DOHH2 (cell line): ENCODE data around the gene MBTD1.
A peak's percentile ranks its signal among the peaks of the same experiment; 100 is the strongest.

ENCODE experiments used
- H3F3A ChIP-seq: fragments of 200-600 bp; sonication (generic), shearing (Covaris generic); 2 replicates; pipeline ENCODE4 v1.6.0; 2016; ENCODE audit warnings: antibody characterized with exemption, mild to moderate bottlenecking; ENCODE audit not compliant: control insufficient read depth, insufficient read depth
- H3K27ac ChIP-seq: fragments of 200-600 bp; sonication (generic); 2 replicates; pipeline ENCODE4 v1.5.1; 2014; ENCODE audit warnings: low read depth, mild to moderate bottlenecking, low read length, moderate library complexity
- H3K27me3 ChIP-seq: fragments of 200-600 bp; sonication (generic); 2 replicates; pipeline ENCODE4 v1.6.1; 2014; ENCODE audit warnings: mild to moderate bottlenecking, low read length, mixed read lengths; ENCODE audit not compliant: control insufficient read depth
- H3K36me3 ChIP-seq: fragments of 200-600 bp; sonication (generic); 2 replicates; pipeline ENCODE4 v1.6.1; 2014; ENCODE audit warnings: mild to moderate bottlenecking, low read length, moderate library complexity, mixed read lengths; ENCODE audit not compliant: control insufficient read depth
- H3K4me1 ChIP-seq: fragments of 200-600 bp; sonication (generic); 2 replicates; pipeline ENCODE4 v1.6.1; 2014; ENCODE audit warnings: mild to moderate bottlenecking, low read length, mixed read lengths; ENCODE audit not compliant: control insufficient read depth
- H3K4me2 ChIP-seq: fragments of 200-600 bp; sonication (generic); 2 replicates; pipeline ENCODE4 v1.6.0; 2014; ENCODE audit warnings: mild to moderate bottlenecking, low read length, moderate library complexity
- H3K4me3 ChIP-seq: fragments of 200-600 bp; sonication (generic); 2 replicates; pipeline ENCODE4 v1.5.1; 2014; ENCODE audit warnings: mild to moderate bottlenecking, low read length, mixed read lengths
- H3K79me2 ChIP-seq: fragments of 200-600 bp; sonication (generic); 2 replicates; pipeline ENCODE4 v1.6.1; 2014; ENCODE audit warnings: mild to moderate bottlenecking, low read length, mixed read lengths; ENCODE audit not compliant: control insufficient read depth
- H3K9me2 ChIP-seq: fragments of 200-600 bp; sonication (generic); replicated peaks from 2 replicates; pipeline ENCODE4 v1.6.1; 2014; ENCODE audit warnings: mild to moderate bottlenecking, low read length, mixed read lengths; ENCODE audit not compliant: control insufficient read depth
- H3K9me3 ChIP-seq: fragments of 200-600 bp; sonication (generic); 2 replicates; pipeline ENCODE4 v1.6.1; 2014; ENCODE audit warnings: antibody characterized with exemption, low read length, mixed read lengths; ENCODE audit not compliant: control insufficient read depth, insufficient read depth
- H4K20me1 ChIP-seq: fragments of 200-600 bp; sonication (generic); 2 replicates; pipeline ENCODE4 v1.6.0; 2014; ENCODE audit warnings: low read depth, mild to moderate bottlenecking, antibody characterized with exemption, low read length, moderate library complexity; ENCODE audit not compliant: control insufficient read depth, insufficient read depth
- CTCF ChIP-seq: fragments of 200-600 bp; sonication (generic); IDR thresholded peaks from one replicate; pipeline ENCODE4 v1.5.1; 2014; ENCODE audit warnings: antibody characterized with exemption, mild to moderate bottlenecking, low read depth, low read length; ENCODE audit not compliant: poor library complexity, severe bottlenecking
- EZH2phosphoT487 ChIP-seq: fragments of 200-600 bp; sonication (generic); IDR thresholded peaks from 2 replicates; pipeline ENCODE4 v1.6.1; 2017; ENCODE audit warnings: borderline replicate concordance, mild to moderate bottlenecking, antibody characterized with exemption, low read length, moderate library complexity, mixed read lengths

The MBTD1 gene

GRCh38 chr17:51260237-51261023, 581 bp upstream of the MBTD1 start, which contains the start of gene UTP18:
Gene UTP18, plus strand, starts transcription at chr17:51260546. Its CDS starts 39 bp downstream, at chr17:51260585.
- Histone ChIP-seq H3K4me1 (peaks cover 43% of the 10 kb centered on the region), H3K4me2 (peak within 1 kb of the TSS; percentile 77), H4K20me1 (peaks cover 37% of the 10 kb centered on the region), H3K9me2 (no peaks in the 10 kb centered on the region), H3K9me3 (no peaks in the 10 kb centered on the region), H3K4me3 (peak within 1 kb of the TSS; percentile 89), H3K27me3 (no peaks in the 10 kb centered on the region), H3K36me3 (peaks cover 85% of the 10 kb centered on the region), H3K27ac (peak within 1 kb of the TSS; percentile 88), H3K79me2 (peaks cover 98% of the 10 kb centered on the region), H3F3A (peaks cover 4% of the 10 kb centered on the region; the same call in 1 of the 2 replicates)
- TF ChIP-seq EZH2phosphoT487 (no peak), CTCF (no peak)

GRCh38 chr17:51258756-51259563, 889 bp downstream of the MBTD1 start:
- TF ChIP-seq CTCF (no peak), EZH2phosphoT487 (no peak)
- peaks cover 37% of the 10 kb centered on the region for H4K20me1 ChIP-seq
- H3K4me2 ChIP-seq = peak overlapping the region; percentile 77
- no peaks in the 10 kb centered on the region for H3K27me3 ChIP-seq
- H3K9me3 ChIP-seq = no peaks in the 10 kb centered on the region
- H3K36me3 ChIP-seq = peaks cover 85% of the 10 kb centered on the region
- peak overlapping the region; percentile 89 for H3K4me3 ChIP-seq
- H3K9me2 ChIP-seq = no peaks in the 10 kb centered on the region
- H3F3A ChIP-seq = peaks cover 4% of the 10 kb centered on the region; the same call in 1 of the 2 replicates
- H3K27ac ChIP-seq = peak overlapping the region; percentile 88
- H3K4me1 ChIP-seq = peaks cover 43% of the 10 kb centered on the region
- H3K79me2 ChIP-seq = peaks cover 98% of the 10 kb centered on the region

GRCh38 chr17:51257150-51258081, 2.4 kb downstream of the MBTD1 start:
- H3K9me2 ChIP-seq = no peaks in the 10 kb centered on the region
- H3K4me2 ChIP-seq = peak overlapping the region; percentile 77
- peaks cover 96% of the 10 kb centered on the region for H3K79me2 ChIP-seq
- H3K4me1 ChIP-seq = peaks cover 35% of the 10 kb centered on the region
- H3K9me3 ChIP-seq = no peaks in the 10 kb centered on the region
- H3K27me3 ChIP-seq = no peaks in the 10 kb centered on the region
- H3K27ac ChIP-seq = no peak overlapping the region
- peak overlapping the region; percentile 89 for H3K4me3 ChIP-seq
- H4K20me1 ChIP-seq = peaks cover 34% of the 10 kb centered on the region
- peaks cover 80% of the 10 kb centered on the region for H3K36me3 ChIP-seq
- TF ChIP-seq EZH2phosphoT487 (no peak), CTCF (no peak)
- peaks cover 4% of the 10 kb centered on the region; the same call in 1 of the 2 replicates for H3F3A ChIP-seq
